Peyer's patch (tissue), 4 donors: ENCODE measurements around the gene ANKLE1.

Source experiments
- POLR2A ChIP-seq, 2 donors: fragments of 450-650 bp; IDR thresholded peaks; one replicate each; pipeline ENCODE4 v1.5.1; 2017; ENCODE audit warnings: antibody characterized with exemption in 2 of 2, mild to moderate bottlenecking in 2 of 2, moderate library complexity in 2 of 2
- TF ChIP-seq, protein P1 (sequence below), 6 experiments: fragments of 450-650 bp in 4 of 6; fragments of 200-600 bp in 2 of 6; sonication (generic) in 1 of 6; IDR thresholded peaks; one replicate each; pipeline ENCODE4 v1.5.1; 2017 to 2019; ENCODE audit warnings: antibody characterized with exemption in 6 of 6, mild to moderate bottlenecking in 3 of 6, moderate library complexity in 1 of 6

DNA sequence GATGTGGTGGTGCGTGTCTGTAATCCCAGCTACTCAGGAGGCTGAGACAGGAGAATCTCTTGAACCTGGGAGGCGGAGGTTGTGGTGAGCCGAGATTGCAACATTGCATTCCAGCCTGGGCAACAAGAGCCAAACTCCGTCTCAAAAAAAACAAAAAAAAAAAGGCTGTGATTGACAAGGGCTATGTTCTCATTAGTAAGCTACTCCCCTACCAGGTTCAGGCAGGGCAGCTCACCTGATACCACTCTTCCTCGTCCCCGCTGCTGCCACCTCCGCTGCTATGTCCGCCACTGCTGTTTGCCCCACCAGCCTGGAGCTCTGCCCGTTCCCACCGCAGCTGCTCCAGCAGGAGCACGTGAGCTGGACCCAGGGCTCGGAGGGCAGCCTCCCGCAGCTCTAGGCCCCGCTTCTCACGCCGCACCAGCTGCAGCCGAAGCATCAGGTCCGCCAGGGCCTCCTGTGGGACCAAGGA lies 26.5 kb upstream of the ANKLE1 start:
- TF ChIP-seq, protein P1, sequence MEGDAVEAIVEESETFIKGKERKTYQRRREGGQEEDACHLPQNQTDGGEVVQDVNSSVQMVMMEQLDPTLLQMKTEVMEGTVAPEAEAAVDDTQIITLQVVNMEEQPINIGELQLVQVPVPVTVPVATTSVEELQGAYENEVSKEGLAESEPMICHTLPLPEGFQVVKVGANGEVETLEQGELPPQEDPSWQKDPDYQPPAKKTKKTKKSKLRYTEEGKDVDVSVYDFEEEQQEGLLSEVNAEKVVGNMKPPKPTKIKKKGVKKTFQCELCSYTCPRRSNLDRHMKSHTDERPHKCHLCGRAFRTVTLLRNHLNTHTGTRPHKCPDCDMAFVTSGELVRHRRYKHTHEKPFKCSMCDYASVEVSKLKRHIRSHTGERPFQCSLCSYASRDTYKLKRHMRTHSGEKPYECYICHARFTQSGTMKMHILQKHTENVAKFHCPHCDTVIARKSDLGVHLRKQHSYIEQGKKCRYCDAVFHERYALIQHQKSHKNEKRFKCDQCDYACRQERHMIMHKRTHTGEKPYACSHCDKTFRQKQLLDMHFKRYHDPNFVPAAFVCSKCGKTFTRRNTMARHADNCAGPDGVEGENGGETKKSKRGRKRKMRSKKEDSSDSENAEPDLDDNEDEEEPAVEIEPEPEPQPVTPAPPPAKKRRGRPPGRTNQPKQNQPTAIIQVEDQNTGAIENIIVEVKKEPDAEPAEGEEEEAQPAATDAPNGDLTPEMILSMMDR (IDR thresholded peaks at IDR 0.05) = no peak
- TF ChIP-seq POLR2A (IDR thresholded peaks at IDR 0.05) = no peak
